Neural progenitor cell (in vitro differentiated cells): ENCODE measurements around the gene MRPL27. TPM values are rescaled to one million over a fixed set of nuclear protein-coding genes. Genes with fewer than 3 reads are reported as not detected.

Experiments
- DNase-seq: peaks from one replicate; pipeline ENCODE4 v3.0.0-alpha.2; 2016; ENCODE audit warnings: low spot score
- H2AFZ ChIP-seq: fragments of 200-600 bp; sonication (generic); replicated peaks from 2 replicates; pipeline ENCODE4 v1.6.1; 2016; ENCODE audit warnings: antibody characterized with exemption
- H3F3A ChIP-seq: fragments of 200-600 bp; sonication (generic); 2 replicates; pipeline ENCODE4 v1.6.1; 2016; ENCODE audit warnings: antibody characterized with exemption, low read depth
- H3K27ac ChIP-seq: fragments of 200-600 bp; sonication (generic); 2 replicates; pipeline ENCODE4 v1.5.1; 2016; ENCODE audit warnings: mild to moderate bottlenecking
- H3K27me3 ChIP-seq: fragments of 200-600 bp; sonication (generic); 2 replicates; pipeline ENCODE4 v1.6.1; 2016; ENCODE audit warnings: mild to moderate bottlenecking, moderate library complexity
- H3K36me3 ChIP-seq: fragments of 200-600 bp; sonication (generic); 2 replicates; pipeline ENCODE4 v1.5.1; 2016
- H3K4me1 ChIP-seq: fragments of 200-600 bp; sonication (generic); 2 replicates; pipeline ENCODE4 v1.6.1; 2016; ENCODE audit warnings: mixed run types
- H3K4me2 ChIP-seq: fragments of 200-600 bp; sonication (generic); 2 replicates; pipeline ENCODE4 v1.6.1; 2016
- H3K4me3 ChIP-seq: fragments of 200-600 bp; sonication (generic); 2 replicates; pipeline ENCODE4 v1.5.1; 2016
- H3K79me2 ChIP-seq: fragments of 200-600 bp; sonication (generic); 2 replicates; pipeline ENCODE4 v1.6.1; 2016; ENCODE audit warnings: low read depth
- H3K9ac ChIP-seq: fragments of 200-600 bp; sonication (generic); 2 replicates; pipeline ENCODE4 v1.6.1; 2016
- H3K9me3 ChIP-seq: fragments of 200-600 bp; sonication (generic); 2 replicates; pipeline ENCODE4 v1.5.1; 2016; ENCODE audit warnings: low read depth
- H4K20me1 ChIP-seq: fragments of 200-600 bp; sonication (generic); 2 replicates; pipeline ENCODE4 v1.6.1; 2016; ENCODE audit warnings: low read depth
- H3K27ac Mint-ChIP-seq: 3 replicates; pipeline ENCODE4 v1.8.0; 2021; ENCODE audit warnings: mixed read lengths
- H3K27me3 Mint-ChIP-seq: 2 replicates; pipeline ENCODE4 v1.8.0; 2022; ENCODE audit warnings: low read depth, mild to moderate bottlenecking, inconsistent platforms, moderate library complexity, mixed read lengths; ENCODE audit not compliant: insufficient read depth
- H3K36me3 Mint-ChIP-seq: 3 replicates; pipeline ENCODE4 v1.8.0; 2021; ENCODE audit warnings: mixed read lengths
- H3K4me1 Mint-ChIP-seq: 3 replicates; pipeline ENCODE4 v1.8.0; 2021; ENCODE audit warnings: mixed read lengths
- H3K4me3 Mint-ChIP-seq: 3 replicates; pipeline ENCODE4 v1.8.0; 2021; ENCODE audit warnings: mild to moderate bottlenecking, moderate library complexity, mixed read lengths
- H3K9me3 Mint-ChIP-seq: 3 replicates; pipeline ENCODE4 v1.8.0; 2020; ENCODE audit warnings: mixed read lengths
- EZH2 ChIP-seq: fragments of 200-600 bp; sonication (generic); IDR thresholded peaks from 2 replicates; pipeline ENCODE4 v1.6.1; 2017; ENCODE audit warnings: antibody characterized with exemption, mild to moderate bottlenecking, moderate library complexity
- EZH2phosphoT487 ChIP-seq: fragments of 200-600 bp; sonication (generic); IDR thresholded peaks from 2 replicates; pipeline ENCODE4 v1.6.1; 2017; ENCODE audit warnings: antibody characterized with exemption
- small RNA-seq: library from RNA; depleted of rRNA; stranded (forward); fragments of <200 nt; gene quantifications from one replicate; pipeline ENCODE3, GENCODE V24; 2015
- total RNA-seq: library from RNA; depleted of rRNA; stranded (reverse); fragments of >200 nt; gene quantifications from 2 replicates; pipeline ENCODE4 v1.2.3, GENCODE V29; 2015; ENCODE audit warnings: low replicate concordance
- TF ChIP-seq, protein P1 (sequence below): fragments of 200-600 bp; sonication (generic); IDR thresholded peaks from 2 replicates; pipeline ENCODE4 v1.5.1; 2017; ENCODE audit warnings: antibody characterized with exemption, mild to moderate bottlenecking

MRPL27 gene
- total RNA-seq, 1 donor from 2014 or later, result 39.1 TPM

DNA sequence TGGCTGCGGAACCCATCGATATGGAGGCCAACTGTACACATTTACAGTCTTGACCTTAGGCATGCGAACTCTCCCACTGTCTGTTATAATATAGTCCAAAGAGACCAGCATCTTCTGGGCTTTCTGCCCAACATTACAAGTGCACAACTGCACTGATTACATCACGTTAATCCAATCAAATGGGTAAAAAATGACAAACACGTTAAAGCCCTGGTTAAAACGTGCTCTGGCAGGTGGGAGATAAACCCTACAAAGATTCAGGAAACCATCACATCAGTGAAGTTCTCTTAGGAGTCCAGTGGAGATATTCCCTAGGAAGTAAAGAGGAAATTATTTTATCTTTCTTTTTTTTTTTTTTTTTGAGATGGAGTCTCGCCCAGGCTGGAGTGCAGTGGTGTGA, 50.7 kb downstream of the MRPL27 start:
- Histone ChIP-seq H3K9me3 (no peaks in the 10 kb centered on the region), H3F3A (no peaks in the 10 kb centered on the region), H3K79me2 (no peaks in the 10 kb centered on the region), H3K9ac (no peak overlapping the region), H3K4me1 (no peaks in the 10 kb centered on the region), H3K4me3 (no peak overlapping the region), H3K4me2 (no peak overlapping the region), H2AFZ (no peak overlapping the region), H4K20me1 (no peaks in the 10 kb centered on the region), H3K36me3 (no peaks in the 10 kb centered on the region), H3K27me3 (no peaks in the 10 kb centered on the region), H3K27ac (no peak overlapping the region)
- no peaks in the 10 kb centered on the region for H3K36me3 Mint-ChIP-seq
- no peaks in the 10 kb centered on the region for H3K9me3 Mint-ChIP-seq
- DNase-seq, result no peak
- H3K4me1 Mint-ChIP-seq, result peaks cover 14% of the 10 kb centered on the region
- no peak overlapping the region for H3K4me3 Mint-ChIP-seq
- no peak overlapping the region for H3K27ac Mint-ChIP-seq
- TF ChIP-seq, protein P1, sequence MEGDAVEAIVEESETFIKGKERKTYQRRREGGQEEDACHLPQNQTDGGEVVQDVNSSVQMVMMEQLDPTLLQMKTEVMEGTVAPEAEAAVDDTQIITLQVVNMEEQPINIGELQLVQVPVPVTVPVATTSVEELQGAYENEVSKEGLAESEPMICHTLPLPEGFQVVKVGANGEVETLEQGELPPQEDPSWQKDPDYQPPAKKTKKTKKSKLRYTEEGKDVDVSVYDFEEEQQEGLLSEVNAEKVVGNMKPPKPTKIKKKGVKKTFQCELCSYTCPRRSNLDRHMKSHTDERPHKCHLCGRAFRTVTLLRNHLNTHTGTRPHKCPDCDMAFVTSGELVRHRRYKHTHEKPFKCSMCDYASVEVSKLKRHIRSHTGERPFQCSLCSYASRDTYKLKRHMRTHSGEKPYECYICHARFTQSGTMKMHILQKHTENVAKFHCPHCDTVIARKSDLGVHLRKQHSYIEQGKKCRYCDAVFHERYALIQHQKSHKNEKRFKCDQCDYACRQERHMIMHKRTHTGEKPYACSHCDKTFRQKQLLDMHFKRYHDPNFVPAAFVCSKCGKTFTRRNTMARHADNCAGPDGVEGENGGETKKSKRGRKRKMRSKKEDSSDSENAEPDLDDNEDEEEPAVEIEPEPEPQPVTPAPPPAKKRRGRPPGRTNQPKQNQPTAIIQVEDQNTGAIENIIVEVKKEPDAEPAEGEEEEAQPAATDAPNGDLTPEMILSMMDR, result no peak
- no peak for TF ChIP-seq EZH2phosphoT487
- no peak for TF ChIP-seq EZH2
- peaks cover 5% of the 10 kb centered on the region for H3K27me3 Mint-ChIP-seq

GRCh38 chr17:50319306-50320004, 53.5 kb downstream of the MRPL27 start:
- no peak overlapping the region for H3K9ac ChIP-seq
- no peaks in the 10 kb centered on the region for H3K9me3 ChIP-seq
- H3K36me3 Mint-ChIP-seq, result no peaks in the 10 kb centered on the region
- H3K36me3 ChIP-seq, result no peaks in the 10 kb centered on the region
- DNase-seq, result no peak
- TF ChIP-seq, protein P1, result no peak
- no peak for TF ChIP-seq EZH2
- no peak for TF ChIP-seq EZH2phosphoT487
- H3K27me3 Mint-ChIP-seq, result peaks cover 6% of the 10 kb centered on the region
- no peak overlapping the region for H3K4me3 ChIP-seq
- peaks cover 5% of the 10 kb centered on the region for H3K4me1 Mint-ChIP-seq
- no peaks in the 10 kb centered on the region for H3K9me3 Mint-ChIP-seq
- no peak overlapping the region for H3K4me2 ChIP-seq
- no peaks in the 10 kb centered on the region for H4K20me1 ChIP-seq
- no peaks in the 10 kb centered on the region for H3F3A ChIP-seq
- no peaks in the 10 kb centered on the region for H3K4me1 ChIP-seq
- H2AFZ ChIP-seq, result no peak overlapping the region
- H3K27me3 ChIP-seq, result no peaks in the 10 kb centered on the region
- H3K27ac ChIP-seq, result no peak overlapping the region
- no peak overlapping the region for H3K4me3 Mint-ChIP-seq
- H3K27ac Mint-ChIP-seq, result no peak overlapping the region
- H3K79me2 ChIP-seq, result no peaks in the 10 kb centered on the region

DNA sequence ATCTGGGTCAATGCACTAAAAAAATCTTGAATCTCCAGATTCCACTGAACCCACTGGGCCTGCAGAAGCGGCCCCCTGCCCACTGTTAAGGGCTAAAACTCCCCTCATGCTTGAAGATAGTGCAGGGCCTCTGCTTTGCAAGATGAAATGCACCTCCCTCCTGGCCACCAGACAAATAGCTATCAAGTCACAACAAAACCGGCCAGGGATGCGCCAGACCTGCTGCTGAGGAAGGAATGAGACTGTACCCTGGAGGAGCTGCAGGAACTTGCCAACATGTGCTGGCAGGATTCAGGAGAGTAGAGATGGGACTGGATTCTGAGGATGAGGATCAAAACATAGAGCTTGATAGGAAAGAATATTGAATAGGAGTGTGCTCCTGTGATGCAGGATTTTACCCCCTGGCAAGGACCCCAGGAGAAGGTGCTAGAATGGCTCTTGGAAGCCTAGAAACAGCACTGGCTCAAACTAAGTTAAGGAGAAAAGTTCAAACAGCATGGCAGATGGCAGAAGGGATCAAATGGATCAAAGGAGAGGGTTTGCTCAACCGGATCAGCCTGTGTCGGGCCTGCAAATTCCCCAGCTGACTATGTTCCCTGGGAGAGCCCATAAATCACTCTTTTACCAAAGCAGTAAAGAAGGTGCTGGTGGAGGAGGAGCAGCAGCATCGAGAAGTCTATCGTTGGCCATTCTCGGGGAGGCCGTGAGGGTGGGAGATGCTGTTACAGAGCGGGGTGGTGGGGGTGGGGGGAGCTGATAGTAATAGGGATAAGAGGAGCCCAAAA, 54.3 kb downstream of the MRPL27 start:
- peaks cover 5% of the 10 kb centered on the region for H3K4me1 Mint-ChIP-seq
- H3K4me2 ChIP-seq, result no peak overlapping the region
- no peak overlapping the region for H3K27ac Mint-ChIP-seq
- no peaks in the 10 kb centered on the region for H3K27me3 ChIP-seq
- DNase-seq, result no peak
- TF ChIP-seq EZH2 (no peak), EZH2phosphoT487 (no peak)
- TF ChIP-seq, protein P1, result no peak
- H3K36me3 ChIP-seq, result no peaks in the 10 kb centered on the region
- H3K9ac ChIP-seq, result no peak overlapping the region
- no peak overlapping the region for H3K27ac ChIP-seq
- H3K4me3 Mint-ChIP-seq, result no peak overlapping the region
- no peaks in the 10 kb centered on the region for H3K36me3 Mint-ChIP-seq
- H2AFZ ChIP-seq, result peak overlapping the region; percentile 37
- H3K27me3 Mint-ChIP-seq, result peaks cover 6% of the 10 kb centered on the region
- no peaks in the 10 kb centered on the region for H4K20me1 ChIP-seq
- no peaks in the 10 kb centered on the region for H3K9me3 ChIP-seq
- H3F3A ChIP-seq, result no peaks in the 10 kb centered on the region
- no peaks in the 10 kb centered on the region for H3K4me1 ChIP-seq
- no peaks in the 10 kb centered on the region for H3K9me3 Mint-ChIP-seq
- H3K79me2 ChIP-seq, result no peaks in the 10 kb centered on the region
- H3K4me3 ChIP-seq, result no peak overlapping the region

Small RNA genes within 50 kb of the gene (small RNA-seq; reads per million reads assigned to genes)
- not detected for gene RF00019

Other genes with a start within 250 kb of the MRPL27 start
- gene SAMD14, start 243.0 kb downstream of the MRPL27 start, total RNA-seq, result 8.7 and 27.9 TPM in 2 replicates
- gene PPP1R9B, start 222.5 kb downstream of the MRPL27 start, total RNA-seq, result 12.0 and 31.4 TPM in 2 replicates
- 1.5 TPM in 1 of 2 replicates, not detected in the other for gene SGCA, start 207.2 kb downstream of the MRPL27 start, total RNA-seq
- gene COL1A1, start 171.6 kb downstream of the MRPL27 start, total RNA-seq, result 1.1 and 4.2 TPM in 2 replicates
- gene TMEM92, start 98.7 kb downstream of the MRPL27 start, total RNA-seq, result 1.8 and 4.4 TPM in 2 replicates
- gene XYLT2, start 27.1 kb downstream of the MRPL27 start, total RNA-seq, result 12.2 and 33.0 TPM in 2 replicates
- 26.6 and 31.3 TPM in 2 replicates for gene EME1, start within 50 bp of the MRPL27 start, total RNA-seq
- gene LRRC59, start 24.3 kb upstream of the MRPL27 start, total RNA-seq, result 57.0 and 63.8 TPM in 2 replicates
- gene ACSF2, start 53.0 kb upstream of the MRPL27 start, total RNA-seq, result 15.2 and 28.8 TPM in 2 replicates
- gene CHAD, start 95.7 kb upstream of the MRPL27 start, total RNA-seq, result not detected in 2 replicates
- 9.7 and 12.9 TPM in 2 replicates for gene RSAD1, start 105.7 kb upstream of the MRPL27 start, total RNA-seq
- 3.5 and 3.8 TPM in 2 replicates for gene MYCBPAP, start 135.3 kb upstream of the MRPL27 start, total RNA-seq
- 0.09 and 0.24 TPM in 2 replicates for gene EPN3, start 159.6 kb upstream of the MRPL27 start, total RNA-seq
- 22.8 and 60.5 TPM in 2 replicates for gene SPATA20, start 174.0 kb upstream of the MRPL27 start, total RNA-seq
- 1.6 and 4.9 TPM in 2 replicates for gene CACNA1G, start 187.5 kb upstream of the MRPL27 start, total RNA-seq